ENCODE measurements around the gene DRD4.

The DRD4 gene

DNA sequence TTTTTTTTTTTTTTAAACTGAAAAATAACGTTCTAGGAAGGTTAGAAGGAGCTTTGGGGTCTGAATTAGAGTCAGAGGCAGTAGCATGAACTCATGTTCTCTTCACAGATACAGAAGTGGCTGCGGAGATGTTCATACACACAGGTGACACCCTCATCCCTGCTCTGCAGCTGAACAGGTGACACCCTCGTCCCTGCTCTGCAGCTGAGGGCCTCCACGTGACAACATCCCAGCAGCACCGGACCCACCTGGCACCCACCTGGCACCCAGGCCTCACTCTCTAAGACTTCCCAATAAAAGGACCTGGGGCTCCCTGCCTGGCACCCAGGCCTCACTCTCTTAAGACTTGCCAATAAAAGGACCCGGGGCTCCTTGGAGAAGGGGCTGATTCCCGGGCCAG lies 19.8 kb downstream of the DRD4 start:
- Histone ChIP-seq H3K4me3 (ENCODE audit: low read length) (no peak overlapping the region), H3K27me3 (ENCODE audit: control insufficient read depth, low read length) (no peaks in the 10 kb centered on the region), H3K4me1 (ENCODE audit: control insufficient read depth, low read length) (no peaks in the 10 kb centered on the region), H3K9me3 (ENCODE audit: control insufficient read depth, insufficient read depth, low read length) (no peaks in the 10 kb centered on the region), H3K27ac (ENCODE audit: low read depth, low read length) (no peak overlapping the region), H3K36me3 (ENCODE audit: control insufficient read depth, low read length) (no peaks in the 10 kb centered on the region; the same call in 1 of the 2 replicates), H4K20me1 (ENCODE audit: control insufficient read depth, insufficient read depth, low read depth, low read length) (no peaks in the 10 kb centered on the region), H3K4me2 (ENCODE audit: low read length) (no peak overlapping the region), H3K79me2 (ENCODE audit: control insufficient read depth, low read length) (no peaks in the 10 kb centered on the region), H3K9me2 (replicated peaks; ENCODE audit: control insufficient read depth, low read length) (no peaks in the 10 kb centered on the region), H3F3A (ENCODE audit: control insufficient read depth, insufficient read depth) (no peaks in the 10 kb centered on the region)
- TF ChIP-seq EZH2phosphoT487 (IDR thresholded peaks at IDR 0.05; ENCODE audit: borderline replicate concordance, low read length) = no peak
- TF ChIP-seq, protein P1, sequence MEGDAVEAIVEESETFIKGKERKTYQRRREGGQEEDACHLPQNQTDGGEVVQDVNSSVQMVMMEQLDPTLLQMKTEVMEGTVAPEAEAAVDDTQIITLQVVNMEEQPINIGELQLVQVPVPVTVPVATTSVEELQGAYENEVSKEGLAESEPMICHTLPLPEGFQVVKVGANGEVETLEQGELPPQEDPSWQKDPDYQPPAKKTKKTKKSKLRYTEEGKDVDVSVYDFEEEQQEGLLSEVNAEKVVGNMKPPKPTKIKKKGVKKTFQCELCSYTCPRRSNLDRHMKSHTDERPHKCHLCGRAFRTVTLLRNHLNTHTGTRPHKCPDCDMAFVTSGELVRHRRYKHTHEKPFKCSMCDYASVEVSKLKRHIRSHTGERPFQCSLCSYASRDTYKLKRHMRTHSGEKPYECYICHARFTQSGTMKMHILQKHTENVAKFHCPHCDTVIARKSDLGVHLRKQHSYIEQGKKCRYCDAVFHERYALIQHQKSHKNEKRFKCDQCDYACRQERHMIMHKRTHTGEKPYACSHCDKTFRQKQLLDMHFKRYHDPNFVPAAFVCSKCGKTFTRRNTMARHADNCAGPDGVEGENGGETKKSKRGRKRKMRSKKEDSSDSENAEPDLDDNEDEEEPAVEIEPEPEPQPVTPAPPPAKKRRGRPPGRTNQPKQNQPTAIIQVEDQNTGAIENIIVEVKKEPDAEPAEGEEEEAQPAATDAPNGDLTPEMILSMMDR (IDR thresholded peaks at IDR 0.05; ENCODE audit: low read depth, low read length, poor library complexity, severe bottlenecking) = no peak

DNA sequence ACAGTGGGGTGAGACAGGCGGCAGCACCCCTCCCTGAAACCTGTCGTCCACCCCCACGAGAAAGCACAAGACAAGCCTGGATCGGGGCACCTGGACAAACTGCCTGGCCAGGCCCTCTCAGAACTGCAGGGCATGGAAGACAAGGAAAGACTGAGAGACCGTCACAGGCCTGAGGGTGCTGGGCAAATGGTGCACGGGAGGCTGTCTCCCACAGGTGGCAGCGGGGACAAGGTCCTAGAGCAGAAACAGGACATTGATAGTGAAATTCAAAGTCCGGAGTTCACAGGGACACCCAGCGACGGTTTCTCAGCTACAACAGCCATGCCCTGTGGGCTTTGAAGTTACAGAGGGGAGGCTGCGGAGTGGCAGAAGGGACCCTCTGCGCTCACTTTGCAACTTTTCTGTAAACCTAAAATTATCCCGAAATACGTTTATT lies 20.6 kb downstream of the DRD4 start:
- H3K36me3 ChIP-seq (ENCODE audit: control insufficient read depth, low read length) = no peaks in the 10 kb centered on the region; the same call in 1 of the 2 replicates
- H3K4me3 ChIP-seq (ENCODE audit: low read length) = no peak overlapping the region
- H3F3A ChIP-seq (ENCODE audit: control insufficient read depth, insufficient read depth) = no peaks in the 10 kb centered on the region
- no peaks in the 10 kb centered on the region for H3K4me1 ChIP-seq (ENCODE audit: control insufficient read depth, low read length)
- TF ChIP-seq, protein P1 (IDR thresholded peaks at IDR 0.05; ENCODE audit: low read depth, low read length, poor library complexity, severe bottlenecking) = no peak
- TF ChIP-seq EZH2phosphoT487 (IDR thresholded peaks at IDR 0.05; ENCODE audit: borderline replicate concordance, low read length) = no peak
- H3K27ac ChIP-seq (ENCODE audit: low read depth, low read length) = no peak overlapping the region
- H3K79me2 ChIP-seq (ENCODE audit: control insufficient read depth, low read length) = no peaks in the 10 kb centered on the region
- H3K9me2 ChIP-seq (replicated peaks; ENCODE audit: control insufficient read depth, low read length) = no peaks in the 10 kb centered on the region
- no peaks in the 10 kb centered on the region for H3K27me3 ChIP-seq (ENCODE audit: control insufficient read depth, low read length)
- no peaks in the 10 kb centered on the region for H4K20me1 ChIP-seq (ENCODE audit: control insufficient read depth, insufficient read depth, low read depth, low read length)
- no peaks in the 10 kb centered on the region for H3K9me3 ChIP-seq (ENCODE audit: control insufficient read depth, insufficient read depth, low read length)
- no peak overlapping the region for H3K4me2 ChIP-seq (ENCODE audit: low read length)

DNA sequence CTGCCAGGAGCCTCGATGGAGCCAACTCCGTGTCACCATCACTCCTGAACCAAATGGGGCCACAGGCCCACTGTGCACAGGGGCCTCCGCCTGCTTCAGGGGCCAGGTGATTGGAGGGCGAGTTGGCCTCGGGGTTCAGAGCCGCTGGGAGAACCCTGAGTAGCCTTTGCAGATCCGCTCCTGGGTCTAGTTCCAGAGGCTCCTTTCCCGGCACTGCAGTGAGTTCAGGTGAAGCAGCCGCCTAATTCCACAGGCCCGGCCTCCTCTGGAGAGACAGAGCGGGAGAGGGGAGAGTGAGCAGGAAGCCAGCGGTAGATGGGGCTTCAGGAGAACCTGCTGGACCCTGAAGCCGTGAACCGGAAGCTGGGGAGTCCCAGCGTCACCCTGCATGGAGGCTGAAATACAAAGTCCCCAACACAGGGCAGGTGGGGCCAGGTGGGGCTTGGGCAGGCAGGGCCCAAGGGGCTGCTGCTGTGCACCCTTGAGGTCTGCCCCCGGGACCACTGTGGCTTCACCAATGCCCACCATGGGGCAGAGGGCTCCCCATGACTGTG lies 22.5 kb downstream of the DRD4 start:
- Histone ChIP-seq H3K36me3 (ENCODE audit: control insufficient read depth, low read length) (peaks cover 4% of the 10 kb centered on the region; the same call in 1 of the 2 replicates), H3F3A (ENCODE audit: control insufficient read depth, insufficient read depth) (no peaks in the 10 kb centered on the region), H3K79me2 (ENCODE audit: control insufficient read depth, low read length) (no peaks in the 10 kb centered on the region), H3K4me3 (ENCODE audit: low read length) (no peak overlapping the region), H3K27me3 (ENCODE audit: control insufficient read depth, low read length) (no peaks in the 10 kb centered on the region), H3K4me1 (ENCODE audit: control insufficient read depth, low read length) (no peaks in the 10 kb centered on the region), H3K27ac (ENCODE audit: low read depth, low read length) (no peak overlapping the region), H3K9me3 (ENCODE audit: control insufficient read depth, insufficient read depth, low read length) (no peaks in the 10 kb centered on the region), H3K9me2 (replicated peaks; ENCODE audit: control insufficient read depth, low read length) (no peaks in the 10 kb centered on the region), H4K20me1 (ENCODE audit: control insufficient read depth, insufficient read depth, low read depth, low read length) (no peaks in the 10 kb centered on the region), H3K4me2 (ENCODE audit: low read length) (no peak overlapping the region)
- TF ChIP-seq, protein P1 (IDR thresholded peaks at IDR 0.05; ENCODE audit: low read depth, low read length, poor library complexity, severe bottlenecking) = no peak
- no peak for TF ChIP-seq EZH2phosphoT487 (IDR thresholded peaks at IDR 0.05; ENCODE audit: borderline replicate concordance, low read length)
